K562 (cell line): ENCODE measurements around the gene SPNS2. TPM values are rescaled to one million over a fixed set of nuclear protein-coding genes. Genes with fewer than 3 reads are reported as not detected.

Experiments
- ATAC-seq: fragments of 200-7000 bp; cut with Tn5 transposase; 3 replicates; pipeline ENCODE4 v1.9.1; 2020; ENCODE audit warnings: moderate library complexity
- BruUV-seq: library from RNA; stranded (reverse); fragments of 400-500 nt; replicated peaks from 2 replicates; lab custom pipeline; 2021; lab: Mats Ljungman, UMichigan
- CTCF ChIA-PET: fragments of 300-600 bp; formaldehyde crosslinking; extraction: SDS; loops from one replicate; lab custom pipeline; 2021; ENCODE audit warnings: low intra/inter-chr PET ratio; lab: Yijun Ruan, JAX
- POLR2A ChIA-PET: fragments of 300-600, 350-650 bp; sonication (Branson Sonifier 250); formaldehyde crosslinking; extraction: SDS; loops from one replicate; lab custom pipeline; 2021; ENCODE audit warnings: antibody characterized with exemption, inconsistent platforms; lab: Yijun Ruan, JAX
- DNase-seq, 4 experiments: peaks; one replicate each; pipeline versions ENCODE4 v3.0.0 to v3.0.0-alpha.2; 2011 to 2018; ENCODE audit warnings: low spot score in 3 of 4, mixed read lengths in 3 of 4; ENCODE audit errors: extremely low read depth in 1 of 4
- FAIRE-seq: peaks from 2 replicates; lab custom pipeline; 2011; peaks lifted over from hg19 to GRCh38; lab: Jason Lieb, UNC
- H2AFZ ChIP-seq: 2 replicates; pipeline ENCODE4 v1.6.0; 2011; ENCODE audit warnings: low read depth, low read length, control low read depth, inconsistent platforms
- H3K27ac ChIP-seq: fragments of 200-600 bp; 3 replicates; pipeline ENCODE4 v1.8.0; 2011; ENCODE audit warnings: low read depth, mild to moderate bottlenecking, control low read depth, inconsistent platforms, low read length, moderate library complexity, mixed read lengths; ENCODE audit errors: extremely low read depth
- H3K27me3 ChIP-seq, 2 experiments: fragments of 300-600 bp in 1 of 2; 2 replicates in 1 of 2; 3 replicates in 1 of 2; pipeline versions ENCODE4 v1.6.0 to v1.8.0; 2011; ENCODE audit warnings: inconsistent platforms in 2 of 2, low read length in 2 of 2, mild to moderate bottlenecking in 1 of 2, mixed read lengths in 1 of 2, moderate library complexity in 1 of 2; ENCODE audit not compliant: control insufficient read depth in 2 of 2, insufficient read depth in 2 of 2
- H3K36me3 ChIP-seq: fragments of 300-600 bp; 3 replicates; pipeline ENCODE4 v1.8.0; 2011; ENCODE audit warnings: mild to moderate bottlenecking, low read length, inconsistent platforms; ENCODE audit not compliant: control insufficient read depth, insufficient read depth
- H3K4me1 ChIP-seq, 2 experiments: fragments of 200-600 bp in 1 of 2; replicated peaks in 1 of 2; 2 replicates in 1 of 2; 3 replicates in 1 of 2; pipeline versions ENCODE4 v1.5.1 to v1.8.0; 2011; ENCODE audit warnings: inconsistent platforms in 2 of 2, low read length in 2 of 2, mild to moderate bottlenecking in 1 of 2, mixed read lengths in 1 of 2, moderate library complexity in 1 of 2; ENCODE audit not compliant: control insufficient read depth in 2 of 2, insufficient read depth in 2 of 2
- H3K4me2 ChIP-seq: 2 replicates; pipeline ENCODE4 v1.6.1; 2011; ENCODE audit warnings: low read length, control low read depth, inconsistent platforms, mixed read lengths; ENCODE audit not compliant: insufficient read depth
- H3K4me3 ChIP-seq: fragments of 200-600 bp; sonication (generic), shearing (Covaris generic); 2 replicates; pipeline ENCODE4 v1.5.1; 2016; ENCODE audit warnings: control low read depth, inconsistent platforms
- H3K79me2 ChIP-seq: fragments of 200-600 bp; 3 replicates; pipeline ENCODE4 v1.8.0; 2011; ENCODE audit warnings: low read length, inconsistent platforms; ENCODE audit not compliant: control insufficient read depth, insufficient read depth
- H3K9ac ChIP-seq, 2 experiments: 2 replicates each; pipeline versions ENCODE4 v1.6.0 to v1.6.1; 2011; ENCODE audit warnings: low read depth in 2 of 2, low read length in 2 of 2, control low read depth in 1 of 2, inconsistent platforms in 1 of 2, mild to moderate bottlenecking in 1 of 2, mixed read lengths in 1 of 2; ENCODE audit not compliant: insufficient read depth in 1 of 2
- H3K9me1 ChIP-seq: one replicate; pipeline ENCODE4 v1.6.0; 2011; ENCODE audit warnings: inconsistent platforms, mild to moderate bottlenecking, low read length, moderate library complexity; ENCODE audit not compliant: control insufficient read depth, insufficient read depth
- H3K9me3 ChIP-seq: replicated peaks from 2 replicates; pipeline ENCODE4 v1.5.1; 2011; ENCODE audit warnings: low read depth, low read length, inconsistent platforms; ENCODE audit not compliant: control insufficient read depth, insufficient read depth
- H4K20me1 ChIP-seq: replicated peaks from 2 replicates; pipeline ENCODE4 v1.6.1; 2011; ENCODE audit warnings: low read length, inconsistent platforms, mixed read lengths; ENCODE audit not compliant: control insufficient read depth, insufficient read depth
- CTCF ChIP-seq, 3 experiments: IDR thresholded peaks in 2 of 3; conservative IDR thresholded peaks in 1 of 3; 2 replicates each; pipeline ENCODE4 v1.5.1; 2011 to 2012; ENCODE audit warnings: low read length in 3 of 3, mild to moderate bottlenecking in 3 of 3, control low read depth in 2 of 3, improper control_type of control experiment in 1 of 3, inconsistent platforms in 1 of 3, low read depth in 1 of 3, mixed read lengths in 1 of 3, moderate library complexity in 1 of 3; ENCODE audit not compliant: insufficient read depth in 2 of 3
- ELF4 ChIP-seq: fragments of 450-650 bp; formaldehyde crosslinking; IDR thresholded peaks from 2 replicates; pipeline ENCODE4 v1.4.0; 2022; ENCODE audit warnings: missing genetic modification characterization
- KLF16 ChIP-seq: IDR thresholded peaks from 2 replicates; pipeline ENCODE4 v1.6.1; 2016; ENCODE audit warnings: antibody characterized with exemption
- LEF1 ChIP-seq: fragments of 450-650 bp; IDR thresholded peaks from 2 replicates; pipeline ENCODE4 v1.6.1; 2016; ENCODE audit warnings: mild to moderate bottlenecking
- MAFG ChIP-seq: fragments of 450-650 bp; conservative IDR thresholded peaks from 2 replicates; pipeline ENCODE4 v1.6.1; 2016; ENCODE audit warnings: missing genetic modification characterization, missing compliant biosample characterization
- NR3C1 ChIP-seq: sonication (generic); formaldehyde crosslinking; IDR thresholded peaks from 2 replicates; pipeline ENCODE4 v1.8.1; 2022; ENCODE audit warnings: missing genetic modification reagents
- RBM15 ChIP-seq: fragments of 200-400 bp; formaldehyde crosslinking; IDR thresholded peaks from 2 replicates; pipeline ENCODE4 v1.6.1; 2018; ENCODE audit warnings: mild to moderate bottlenecking, low read length, moderate library complexity; ENCODE audit not compliant: insufficient read depth
- RHOXF2B ChIP-seq: fragments of 250-450 bp; sonication (Bioruptor Pico); conservative IDR thresholded peaks from 2 replicates; pipeline ENCODE4 v1.5.1; 2021
- SMARCC2 ChIP-seq: fragments of 450-650 bp; IDR thresholded peaks from 2 replicates; pipeline ENCODE4 v1.6.1; 2017; ENCODE audit warnings: antibody characterized with exemption, moderate library complexity, mild to moderate bottlenecking, low read depth
- ZNF583 ChIP-seq: fragments of 250-450 bp; sonication (Bioruptor Pico); IDR thresholded peaks from 2 replicates; pipeline ENCODE4 v1.4.0; 2020
- WGBS: fragments of 100-300 bp; shearing (Covaris generic); methylation state at CpG from one replicate; pipeline ENCODE4 v1.1.6; 2016; ENCODE audit warnings: low coverage, mixed read lengths; ENCODE audit not compliant: insufficient coverage; ENCODE audit errors: missing lambda C conversion rate; 5-methylcytosine and 5-hydroxymethylcytosine counted together
- in situ Hi-C: fragments of 300-500 bp; cut with MboI; formaldehyde crosslinking; loops from 4 replicates; pipeline ENCODE4 v1.15.0; 2018; ENCODE audit warnings: inconsistent platforms, mixed read lengths
- intact Hi-C: fragments of 100-400 bp; cut with micrococcal nuclease; formaldehyde crosslinking; loops from 2 replicates; pipeline ENCODE4 v1.14.2; 2022
- polyA plus RNA-seq, 8 experiments: library from polyadenylated mRNA; depleted of rRNA in 4 of 8; stranded (reverse) in 5 of 8; unstranded in 3 of 8; fragments of >200 nt; fragmentation: Nextera tagmentation in 2 of 8; fragmentation: Illumina TruSeq in 1 of 8; extraction: Ambion mirVana in 2 of 8; extraction: Trizol in 1 of 8; gene quantifications; 2 replicates each; pipeline versions ENCODE4 v1.2.1 to v1.2.3, GENCODE V29; 2011 to 2014; ENCODE audit warnings: inconsistent platforms in 1 of 8, missing spikeins in 1 of 8
- total RNA-seq, 7 experiments: library from RNA; depleted of rRNA in 6 of 7; stranded (reverse); fragments of >200 nt in 6 of 7; fragmentation: Illumina TruSeq in 2 of 7; extraction: Trizol in 2 of 7; gene quantifications; 2 replicates each; pipeline versions ENCODE4 v1.2.1 to v1.2.3, GENCODE V29; 2011 to 2021; ENCODE audit warnings: low replicate concordance in 1 of 7
- TF ChIP-seq, protein P1 (sequence below), 2 experiments: fragments of 450-650 bp in 1 of 2; sonication (generic) in 1 of 2; formaldehyde crosslinking in 1 of 2; IDR thresholded peaks in 1 of 2; conservative IDR thresholded peaks in 1 of 2; 2 replicates each; pipeline versions ENCODE4 v1.6.1 to v1.8.1; 2016 to 2023; ENCODE audit warnings: mild to moderate bottlenecking in 2 of 2, moderate library complexity in 2 of 2, inconsistent platforms in 1 of 2, missing genetic modification reagents in 1 of 2

Gene SPNS2
- total and polyA plus RNA-seq, 9 of the 15 experiments (the other 6 are each of a cell fraction or from before 2014, with no cell fraction given), result 0.06 TPM; not detected in 8

- TF ChIP-seq CTCF (IDR thresholded peaks at IDR 0.05 in 2 of 3, conservative IDR thresholded peaks at IDR 0.05 in 1 of 3; ENCODE audit: insufficient read depth in 2 of 3, low read depth in 1 of 3, low read length in 3 of 3) (peak; percentile 67 to 81 (median 73)), SMARCC2 (no peak)
These were observed 68.1 kb downstream of the SPNS2 start (continued) for GRCh38 chr17:4566785-4567184.

DNA sequence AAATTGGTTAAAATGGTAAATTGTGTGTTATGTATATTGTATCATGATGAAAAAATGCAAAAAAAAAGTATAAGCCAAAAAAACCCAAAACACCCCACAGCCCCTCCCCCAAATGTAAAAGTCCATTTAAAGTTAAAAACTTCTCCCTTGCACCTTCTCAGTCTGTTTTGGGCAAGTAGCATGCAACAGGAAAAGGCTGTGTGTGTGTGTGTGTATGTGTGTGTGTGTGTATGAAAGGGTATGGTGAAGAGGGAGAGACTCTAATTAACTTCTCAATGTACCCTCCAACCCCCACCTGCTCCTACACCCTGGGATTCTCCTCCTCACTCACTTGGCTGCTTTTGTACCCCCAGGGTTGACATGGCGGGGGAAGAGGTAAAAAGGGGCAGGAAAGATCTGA, 70.9 kb downstream of the SPNS2 start:
- no peak overlapping the region for H3K4me3 ChIP-seq
- DNase-seq (no peak), ATAC-seq (no peak), FAIRE-seq (no peak)
- no peak overlapping the region for H3K9ac ChIP-seq
- H4K20me1 ChIP-seq, result no peaks in the 10 kb centered on the region
- ChIA-PET CTCF (no interaction called here), POLR2A (interaction anchor here (0.6 to 0.8 kb wide), 2 partner anchors 10 to 47 kb away, joined by 3 to 4 read pairs; no protein-coding TSS in a partner anchor)
- H3K27me3 ChIP-seq, result peaks cover 10 to 25% of the 10 kb centered on the region in 2 experiments; a peak in 4 of 5 replicates
- no peak overlapping the region for H3K4me2 ChIP-seq
- H3K36me3 ChIP-seq, result no peaks in the 10 kb centered on the region
- intact Hi-C loops, result loop anchor here (10.0 kb wide), 1 partner anchor 135 kb away; the partner anchor contains the start of gene PELP1
- no peaks in the 10 kb centered on the region for H3K9me3 ChIP-seq
- H3K79me2 ChIP-seq, result no peaks in the 10 kb centered on the region
- H3K4me1 ChIP-seq, result peaks cover 0 to 3% of the 10 kb centered on the region in 2 experiments; a peak in 2 of 5 replicates
- no TSS peak for BruUV-seq
- in situ Hi-C loops, result loop anchor here (5.0 kb wide), 1 partner anchor 53 kb away; no protein-coding TSS in a partner anchor
- TF ChIP-seq LEF1, result no peak
- TF ChIP-seq, protein P1, sequence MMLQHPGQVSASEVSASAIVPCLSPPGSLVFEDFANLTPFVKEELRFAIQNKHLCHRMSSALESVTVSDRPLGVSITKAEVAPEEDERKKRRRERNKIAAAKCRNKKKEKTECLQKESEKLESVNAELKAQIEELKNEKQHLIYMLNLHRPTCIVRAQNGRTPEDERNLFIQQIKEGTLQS (IDR thresholded peaks at IDR 0.05), result no peak
- TF ChIP-seq, protein P1 (CRISPR knock-in tag; conservative IDR thresholded peaks at IDR 0.05), result no peak
- TF ChIP-seq KLF16, result no peak
- TF ChIP-seq RBM15, result no peak
- no peak for TF ChIP-seq ZNF583 (CRISPR knock-in tag)
- no peak for TF ChIP-seq MAFG (tag)
- no peak for TF ChIP-seq ELF4 (CRISPR knock-in tag)
- no peak for TF ChIP-seq RHOXF2B (CRISPR knock-in tag)
- TF ChIP-seq NR3C1, result no peak
- H3K27ac ChIP-seq, result no peak overlapping the region
- no peak overlapping the region for H2AFZ ChIP-seq
- H3K9me1 ChIP-seq, result no peaks in the 10 kb centered on the region
- WGBS, result no CpG with 5 or more reads among the region's 1 CpG
